Spleen (tissue), 11 donors: ENCODE measurements around the gene DPEP2. TPM values are rescaled to one million over a fixed set of nuclear protein-coding genes. Genes with fewer than 3 reads are reported as not detected.

ENCODE experiments used
- DNase-seq: peaks from one replicate; pipeline ENCODE4 v3.0.0-alpha.2; 2020
- H3K27ac ChIP-seq, 8 donors: fragments of 200-600 bp; sonication (generic) in 7 of 8; 1 replicate in 4 of 8; 2 replicates in 4 of 8; pipeline versions ENCODE4 v1.5.0 to v1.8.0; 2016 to 2021; ENCODE audit warnings: inconsistent platforms in 4 of 8, mild to moderate bottlenecking in 4 of 8, moderate library complexity in 1 of 8
- H3K27me3 ChIP-seq, 7 donors: fragments of 200-600 bp; sonication (generic) in 6 of 7; replicated peaks in 1 of 7; 1 replicate in 4 of 7; 2 replicates in 3 of 7; pipeline versions ENCODE4 v1.5.0 to v1.8.0; 2016 to 2021; ENCODE audit warnings: inconsistent platforms in 3 of 7, mild to moderate bottlenecking in 1 of 7
- H3K36me3 ChIP-seq, 6 donors: fragments of 200-600 bp; sonication (generic) in 5 of 6; 1 replicate in 4 of 6; 2 replicates in 2 of 6; pipeline versions ENCODE4 v1.5.0 to v1.8.0; 2016 to 2021; ENCODE audit warnings: inconsistent platforms in 2 of 6
- H3K4me1 ChIP-seq, 6 donors: fragments of 200-600 bp; sonication (generic) in 5 of 6; 1 replicate in 3 of 6; 2 replicates in 3 of 6; pipeline versions ENCODE4 v1.5.0 to v1.8.0; 2016 to 2021; ENCODE audit warnings: inconsistent platforms in 3 of 6
- H3K4me3 ChIP-seq, 8 donors: fragments of 200-600 bp; sonication (generic) in 7 of 8; 1 replicate in 4 of 8; 2 replicates in 4 of 8; pipeline versions ENCODE4 v1.5.0 to v1.8.0; 2016 to 2021; ENCODE audit warnings: inconsistent platforms in 4 of 8, mild to moderate bottlenecking in 4 of 8, moderate library complexity in 2 of 8
- H3K9me3 ChIP-seq, 8 donors: fragments of 200-600 bp; sonication (generic) in 7 of 8; 1 replicate in 4 of 8; 2 replicates in 4 of 8; pipeline versions ENCODE4 v1.5.0 to v1.8.0; 2016 to 2021; ENCODE audit warnings: inconsistent platforms in 4 of 8
- POLR2A ChIP-seq, 3 donors: fragments of 450-650 bp; IDR thresholded peaks; one replicate each; pipeline ENCODE4 v1.5.1; 2017; ENCODE audit warnings: antibody characterized with exemption in 3 of 3, mild to moderate bottlenecking in 1 of 3
- POLR2AphosphoS5 ChIP-seq, 3 donors: sonication (generic); formaldehyde crosslinking; IDR thresholded peaks; one replicate each; pipeline ENCODE4 v1.5.1; 2017; ENCODE audit warnings: antibody characterized with exemption in 3 of 3
- WGBS, 5 donors: extraction: QIAGEN DNeasy Blood & Tissue Kit in 3 of 5; methylation state at CpG; one replicate each; pipeline versions ENCODE4 v1.1.5 to v1.1.7; 2013 to 2018; 5-methylcytosine and 5-hydroxymethylcytosine counted together
- intact Hi-C: fragments of 100-400 bp; cut with DNase I; formaldehyde crosslinking; loops from one replicate; pipeline ENCODE4 v1.15.0; 2023; ENCODE audit warnings: low total_unique reads
- polyA plus RNA-seq, 3 donors: library from polyadenylated mRNA; stranded (reverse); fragments of 200-250 nt; gene quantifications; one replicate each; pipeline ENCODE4 v1.2.1, GENCODE V29; 2013
- total RNA-seq, 7 donors: library from RNA; depleted of rRNA in 3 of 7; stranded (reverse); fragments of >200 nt in 3 of 7; fragmentation: NEBNext Ultra II Directional in 4 of 7; extraction: Animal tissue kit (Norgen Biotek cat#: 25700) in 4 of 7; gene quantifications; one replicate each; pipeline versions ENCODE4 v1.1.0 to v1.2.1, GENCODE V29; 2016 to 2021
- TF ChIP-seq, protein P1 (sequence below), 11 experiments: fragments of 200-600 bp in 7 of 11; fragments of 450-650 bp in 4 of 11; sonication (generic) in 4 of 11; IDR thresholded peaks in 8 of 11; conservative IDR thresholded peaks in 3 of 11; 1 replicate in 7 of 11; 2 replicates in 4 of 11; pipeline versions ENCODE4 v1.4.0 to v1.8.0; 2016 to 2021; ENCODE audit warnings: antibody characterized with exemption in 11 of 11, inconsistent platforms in 4 of 11, mild to moderate bottlenecking in 1 of 11
- donor health status: healthy with polysubstance abuse.
- donor health status: DM: no; HTN: no; CAD: no; lungs with moderate emphysema.
- donor health status: DM: no; HTN: no; CAD: no.
- donor health status: Bipolar disorder and iron deficiency.
- donor health status: healthy.
- donor health status: DM: no; HTN: no; CAD: no.
- donor health status: DM: yes; HTN: yes; CAD: no.

DPEP2 gene
- total and polyA plus RNA-seq, 10 donors = 18.6 to 79.6 (median 29.3) TPM

DNA sequence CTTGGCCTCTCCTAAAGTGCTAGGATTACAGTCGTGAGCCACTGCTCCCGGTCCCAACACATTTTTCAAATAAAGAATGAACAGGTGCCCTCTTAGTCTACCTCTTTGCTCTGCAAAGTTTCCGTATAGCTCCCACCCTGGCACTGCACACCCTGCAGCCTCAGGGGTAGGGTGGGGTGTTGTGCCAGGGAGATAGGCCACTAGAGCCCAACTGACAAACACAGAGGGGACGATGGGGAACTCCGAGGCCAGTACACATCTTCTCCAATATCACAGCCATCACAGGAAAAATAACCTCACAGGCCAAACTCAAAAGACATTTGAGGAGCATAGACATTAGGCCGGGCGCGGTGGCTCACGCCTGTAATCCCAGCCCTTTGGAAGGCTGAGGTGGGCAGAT is 28.2 kb downstream of the DPEP2 start:
- intact Hi-C loops = no loop called here
- peaks cover 16 to 31% (median 26%) of the 10 kb centered on the region in 6 donors for H3K4me1 ChIP-seq
- no peaks in the 10 kb centered on the region for H3K27me3 ChIP-seq
- no peak for TF ChIP-seq POLR2A (IDR thresholded peaks at IDR 0.05)
- TF ChIP-seq, protein P1, sequence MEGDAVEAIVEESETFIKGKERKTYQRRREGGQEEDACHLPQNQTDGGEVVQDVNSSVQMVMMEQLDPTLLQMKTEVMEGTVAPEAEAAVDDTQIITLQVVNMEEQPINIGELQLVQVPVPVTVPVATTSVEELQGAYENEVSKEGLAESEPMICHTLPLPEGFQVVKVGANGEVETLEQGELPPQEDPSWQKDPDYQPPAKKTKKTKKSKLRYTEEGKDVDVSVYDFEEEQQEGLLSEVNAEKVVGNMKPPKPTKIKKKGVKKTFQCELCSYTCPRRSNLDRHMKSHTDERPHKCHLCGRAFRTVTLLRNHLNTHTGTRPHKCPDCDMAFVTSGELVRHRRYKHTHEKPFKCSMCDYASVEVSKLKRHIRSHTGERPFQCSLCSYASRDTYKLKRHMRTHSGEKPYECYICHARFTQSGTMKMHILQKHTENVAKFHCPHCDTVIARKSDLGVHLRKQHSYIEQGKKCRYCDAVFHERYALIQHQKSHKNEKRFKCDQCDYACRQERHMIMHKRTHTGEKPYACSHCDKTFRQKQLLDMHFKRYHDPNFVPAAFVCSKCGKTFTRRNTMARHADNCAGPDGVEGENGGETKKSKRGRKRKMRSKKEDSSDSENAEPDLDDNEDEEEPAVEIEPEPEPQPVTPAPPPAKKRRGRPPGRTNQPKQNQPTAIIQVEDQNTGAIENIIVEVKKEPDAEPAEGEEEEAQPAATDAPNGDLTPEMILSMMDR (IDR thresholded peaks at IDR 0.05 in 8 of 11, conservative IDR thresholded peaks at IDR 0.05 in 3 of 11) = no peak
- no peaks in the 10 kb centered on the region for H3K36me3 ChIP-seq
- 93 to 96% (median 96%) methylated on average over 9 of the region's 9 CpGs for WGBS, 5 donors
- no peak overlapping the region for H3K4me3 ChIP-seq
- no peaks in the 10 kb centered on the region for H3K9me3 ChIP-seq
- no peak overlapping the region for H3K27ac ChIP-seq
- DNase-seq = no peak

DNA sequence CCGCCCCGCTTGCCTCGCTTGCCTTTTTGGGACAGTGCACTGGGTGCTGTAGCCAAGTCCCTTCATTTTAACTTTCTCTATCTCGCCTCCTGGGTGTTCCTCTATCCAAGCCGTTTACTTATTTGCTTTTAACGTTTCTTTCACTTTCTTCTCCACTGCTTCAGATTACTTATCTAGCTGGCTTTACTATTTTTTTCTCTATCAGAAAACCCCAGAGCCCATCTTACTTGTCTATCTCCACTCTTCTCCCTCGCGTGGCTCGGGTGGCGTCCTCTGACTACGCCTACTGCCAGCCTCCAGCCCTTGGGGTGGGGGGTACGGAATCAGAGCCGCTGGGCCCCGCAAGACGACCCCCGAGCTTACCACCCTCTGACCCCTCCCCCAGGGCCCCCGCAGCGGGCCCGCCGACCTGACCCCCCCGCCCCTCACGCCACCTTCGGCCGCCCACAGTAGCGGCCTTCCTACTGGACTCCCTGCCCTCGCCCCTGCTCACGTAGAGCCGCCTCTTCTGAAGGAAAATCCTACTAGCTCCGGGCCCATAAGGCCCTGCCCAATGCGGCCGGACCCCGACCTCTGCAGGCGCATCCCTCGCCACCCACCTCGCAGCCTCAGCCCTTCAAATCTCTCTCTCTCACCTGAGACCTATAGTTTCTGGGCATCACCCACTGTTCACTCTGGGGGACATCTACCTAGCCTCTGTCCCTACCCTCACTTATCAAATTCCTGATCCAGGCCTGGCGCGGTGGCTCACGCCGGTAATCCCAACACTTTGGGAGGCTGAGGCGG is 29.8 kb downstream of the DPEP2 start:
- Histone ChIP-seq H3K4me1 (peaks cover 23 to 48% (median 36%) of the 10 kb centered on the region in 6 donors), H3K9me3 (no peaks in the 10 kb centered on the region), H3K4me3 (peak overlapping the region; percentile 66 to 96 (median 84)), H3K27me3 (no peaks in the 10 kb centered on the region), H3K27ac (peak overlapping the region; percentile 84 to 92 (median 88)), H3K36me3 (no peaks in the 10 kb centered on the region)
- 49 to 52% (median 51%) methylated on average over 40 of the region's 40 CpGs for WGBS, 5 donors
- DNase-seq = peak; percentile 74
- TF ChIP-seq, protein P1 (IDR thresholded peaks at IDR 0.05 in 8 of 11, conservative IDR thresholded peaks at IDR 0.05 in 3 of 11) = no peak
- TF ChIP-seq POLR2AphosphoS5 (IDR thresholded peaks at IDR 0.05) (no peak), POLR2A (IDR thresholded peaks at IDR 0.05) (no peak)
- intact Hi-C loops = no loop called here

DNA sequence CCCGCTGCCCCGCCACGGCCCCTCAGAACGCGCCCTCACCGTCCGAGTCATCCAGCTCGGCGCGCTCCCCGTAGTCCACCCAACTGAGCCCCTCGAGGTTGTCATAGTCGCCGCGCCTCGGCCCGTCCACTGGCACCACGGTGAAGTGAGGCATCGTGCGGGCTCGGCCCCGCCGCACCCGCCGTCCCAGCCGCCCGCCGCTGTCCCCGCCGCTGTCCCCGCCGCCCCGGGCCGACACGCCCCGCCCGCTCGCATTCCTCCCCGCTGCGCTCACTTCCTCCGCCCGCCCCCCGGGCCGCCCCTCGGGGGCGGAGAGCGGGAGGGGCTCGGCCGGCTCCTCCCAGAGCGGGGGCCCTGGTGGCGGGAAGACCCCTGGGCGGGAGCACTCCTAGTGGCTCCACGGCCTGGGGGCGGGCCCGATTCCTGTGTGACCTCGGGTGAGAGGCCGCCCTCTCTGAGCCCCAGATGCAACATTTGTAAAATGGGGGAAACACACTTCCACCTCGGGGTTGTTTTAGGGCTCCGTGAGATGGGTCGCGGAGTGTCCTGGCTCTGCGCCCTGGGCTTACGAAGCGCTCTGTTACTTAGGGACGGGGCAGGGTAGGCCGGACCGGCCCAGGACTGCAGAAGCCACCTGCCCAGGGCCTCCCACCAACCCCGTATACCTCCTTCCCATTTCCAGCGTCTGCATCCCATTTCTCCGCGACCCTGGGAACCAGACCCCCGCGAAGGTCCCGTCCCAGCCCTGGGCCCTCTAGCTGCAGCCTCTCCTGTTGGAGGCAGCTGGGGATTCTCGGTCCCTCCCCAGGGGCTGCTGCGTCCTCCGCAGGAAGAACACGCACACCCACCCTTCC is 30.7 kb downstream of the DPEP2 start, which contains the start of gene SLC12A4:
Gene SLC12A4, minus strand, starts transcription at position 238 of the 854 bp plus-strand sequence. Its CDS starts 84 bp downstream, at position 154.
- no peaks in the 10 kb centered on the region for H3K27me3 ChIP-seq
- H3K4me1 ChIP-seq = peaks cover 24 to 56% (median 43%) of the 10 kb centered on the region in 6 donors
- H3K4me3 ChIP-seq = peak within 1 kb of the TSS; percentile 66 to 96 (median 84)
- H3K27ac ChIP-seq = peak within 1 kb of the TSS; percentile 84 to 92 (median 88)
- DNase-seq = peak; percentile 95
- H3K9me3 ChIP-seq = no peaks in the 10 kb centered on the region
- H3K36me3 ChIP-seq = peaks cover 0 to under 1% (median 0%) of the 10 kb centered on the region in 6 donors
- 0 to 2% (median 1%) methylated on average over 30 to 78 of the region's 78 CpGs for WGBS, 5 donors
- intact Hi-C loops = no loop called here
- peak; percentile 75 to 84 (median 82) for TF ChIP-seq POLR2AphosphoS5 (IDR thresholded peaks at IDR 0.05)
- peak in 1 of 3 donors; percentile 63 for TF ChIP-seq POLR2A (IDR thresholded peaks at IDR 0.05)
- TF ChIP-seq, protein P1 (IDR thresholded peaks at IDR 0.05 in 8 of 11, conservative IDR thresholded peaks at IDR 0.05 in 3 of 11) = peak in 1 of 11 experiments; percentile 15
